ENCODE results near the gene SIX4.
"Not testable (repeated sequence)": the region's sequence is repeated elsewhere in the genome, so short reads cannot be mapped to it uniquely, and the experiment has no call there.

Gene SIX4

DNA sequence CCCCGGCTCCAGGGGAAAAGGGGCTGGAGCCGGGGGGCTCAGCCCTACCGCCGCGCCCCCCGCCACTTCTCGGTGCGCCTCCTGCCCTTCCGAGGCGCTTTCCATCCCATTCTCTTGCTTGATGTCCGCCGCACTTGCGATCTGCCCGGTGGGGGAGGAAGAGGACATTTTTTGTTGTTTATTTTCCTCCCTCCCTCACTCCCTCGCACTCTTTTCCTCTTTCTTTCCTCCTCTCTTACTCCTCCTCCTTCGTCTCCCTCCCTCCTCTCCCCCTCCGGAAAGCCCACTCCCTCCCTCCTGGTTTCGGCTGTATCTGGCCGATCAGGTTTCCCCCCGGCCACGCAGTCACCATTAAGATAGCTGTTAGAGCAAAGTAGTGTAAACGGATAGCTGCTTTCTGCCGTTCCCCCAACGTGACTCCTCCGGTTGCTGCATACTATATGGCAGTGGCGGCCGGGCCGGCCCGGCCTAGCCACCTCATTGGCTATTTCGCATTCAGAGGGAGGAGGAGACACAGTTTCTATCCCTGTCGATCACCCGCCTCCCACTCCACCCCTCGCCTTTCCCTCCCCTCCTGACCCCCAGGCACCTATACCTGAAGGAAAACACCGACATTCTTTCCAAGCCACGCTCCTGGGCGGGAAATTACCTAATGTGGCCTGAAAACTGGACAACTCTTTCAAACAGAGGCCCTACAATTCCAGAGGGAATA lies at the start of gene SIX4:
SIX4 (minus strand) TSS at position 445 of the 712 bp plus-strand sequence; CDS start at position 168, 277 bp downstream.
- no peak for DNase-seq

DNA sequence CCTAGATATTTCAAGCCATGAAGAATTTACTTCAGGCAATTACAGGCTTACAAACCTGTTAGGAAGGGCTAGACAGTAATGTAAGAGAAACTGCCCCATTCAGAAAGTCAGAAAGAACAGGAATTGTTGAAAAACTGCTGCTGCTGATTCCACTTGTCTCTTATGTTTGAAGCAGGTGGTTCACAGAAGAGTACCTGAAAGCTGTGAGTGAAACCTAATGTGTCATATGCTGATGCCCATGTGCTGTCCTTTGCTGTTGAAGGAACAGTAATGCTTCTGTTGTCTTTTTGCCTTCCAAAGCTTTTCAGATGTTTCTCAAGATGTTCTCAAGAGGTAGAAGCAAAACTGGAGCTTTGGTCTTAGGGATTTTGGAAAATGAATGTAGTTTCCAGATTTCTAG lies 49.4 kb upstream of the SIX4 start:
- DNase-seq, result no peak

DNA sequence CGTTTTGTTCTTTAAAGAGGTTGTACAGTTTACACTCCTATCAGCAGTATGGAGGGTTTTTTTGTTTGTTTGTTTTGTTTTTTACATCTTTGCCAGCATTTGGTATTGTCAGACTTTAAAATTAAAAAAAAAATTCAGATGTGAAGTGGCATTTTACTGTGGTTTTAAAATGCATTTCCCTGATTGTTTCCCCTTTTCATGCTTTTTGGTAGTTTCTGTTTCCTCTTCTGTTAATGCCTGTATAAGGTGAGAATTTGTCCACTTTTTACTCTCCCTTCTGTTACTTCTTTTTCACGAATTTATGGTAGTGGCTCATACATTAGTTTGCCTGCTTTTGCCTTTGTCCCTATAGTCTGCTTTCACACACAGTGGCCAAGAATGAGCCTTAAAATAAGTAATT lies 47.0 kb upstream of the SIX4 start:
- DNase-seq, result no peak

DNA sequence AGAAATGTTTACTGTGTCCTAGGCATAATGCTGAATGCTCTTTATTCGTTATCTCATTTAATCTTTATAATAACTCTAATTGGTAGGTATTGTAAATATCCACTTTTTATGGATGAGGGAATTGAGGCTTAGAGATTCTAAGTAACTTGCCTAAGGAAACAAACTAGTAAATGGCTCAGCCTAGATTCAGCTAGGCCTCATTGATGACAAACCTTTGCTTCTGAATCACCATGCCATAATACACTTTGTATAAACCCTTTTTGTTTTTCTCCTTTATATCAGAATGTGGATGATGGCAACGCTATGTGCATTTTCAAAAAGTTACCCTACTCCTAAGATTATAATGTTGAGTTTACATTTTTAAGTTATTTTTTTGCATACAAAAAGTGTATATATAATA lies 44.5 kb upstream of the SIX4 start:
- no peak for DNase-seq

DNA sequence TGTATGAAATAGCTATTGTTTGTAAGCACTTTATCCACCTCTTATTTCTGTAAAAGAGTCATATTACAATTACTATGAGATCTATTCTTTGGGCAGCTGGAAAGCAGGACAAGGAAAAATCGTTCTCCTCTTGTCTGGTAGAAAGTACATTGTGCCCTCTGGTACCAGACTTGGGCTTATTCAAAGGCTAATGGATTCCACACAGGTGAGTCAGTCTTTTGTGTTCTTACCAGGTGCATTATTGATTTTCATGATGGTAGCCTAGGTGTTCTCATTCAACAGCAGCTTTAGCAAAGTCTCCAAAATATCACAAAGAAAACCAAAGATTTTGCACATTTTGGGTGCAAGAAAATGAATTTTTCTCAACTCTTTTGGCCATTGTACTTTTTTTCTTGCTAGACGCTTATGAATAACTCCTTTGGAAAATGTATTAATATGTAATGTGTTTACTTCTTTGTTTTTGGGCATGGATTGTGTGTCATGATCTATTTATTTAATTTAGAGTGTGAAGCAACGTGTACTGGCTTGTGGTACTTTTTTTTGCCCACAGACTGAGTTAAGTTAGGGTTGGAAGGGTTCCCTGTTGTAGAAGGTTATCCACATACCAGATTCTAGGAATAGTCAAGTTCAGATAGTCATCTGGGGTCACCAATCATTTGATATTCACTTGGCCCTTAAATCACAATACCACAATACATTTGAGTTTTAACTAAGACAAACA lies 36.7 kb upstream of the SIX4 start:
- no peak for DNase-seq

DNA sequence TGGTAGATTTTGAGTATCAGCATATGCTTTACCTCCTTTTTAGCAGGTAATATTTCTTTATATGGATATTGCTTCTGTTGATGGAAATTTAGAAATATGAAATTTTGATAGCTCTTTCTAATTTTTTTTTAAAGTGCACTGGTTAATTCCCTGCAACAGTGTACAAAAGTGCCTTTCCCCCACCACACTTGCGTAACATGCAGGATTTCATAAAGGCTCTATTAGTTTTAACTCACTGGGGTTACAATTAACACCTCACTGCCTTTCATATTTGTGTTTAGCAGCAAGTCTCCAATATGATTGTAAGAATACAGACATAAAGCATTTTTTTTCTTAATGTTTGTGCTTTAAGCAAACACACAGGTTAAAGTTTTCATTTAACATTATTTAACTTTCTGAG lies 36.1 kb upstream of the SIX4 start:
- DNase-seq, result peak; percentile 59 to 63

DNA sequence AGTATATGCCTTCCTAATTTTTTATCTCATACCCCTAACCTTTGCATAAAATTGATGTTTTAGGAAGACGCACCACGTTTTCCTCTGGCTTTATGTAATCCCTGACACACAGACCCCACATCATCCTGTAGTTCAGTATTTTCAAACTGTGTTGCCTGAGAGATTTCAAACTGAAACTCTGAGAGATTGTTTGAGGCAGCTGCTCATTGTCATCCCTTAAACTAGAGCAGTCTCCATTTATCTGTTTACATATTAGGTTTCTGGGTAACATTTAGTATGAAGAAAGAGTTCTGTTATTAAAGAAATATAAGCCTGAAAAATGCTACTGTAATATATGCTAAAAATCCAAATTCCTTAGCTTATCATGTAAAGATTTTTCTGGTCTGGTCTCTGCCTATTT lies 34.7 kb upstream of the SIX4 start:
- DNase-seq, result no peak

DNA sequence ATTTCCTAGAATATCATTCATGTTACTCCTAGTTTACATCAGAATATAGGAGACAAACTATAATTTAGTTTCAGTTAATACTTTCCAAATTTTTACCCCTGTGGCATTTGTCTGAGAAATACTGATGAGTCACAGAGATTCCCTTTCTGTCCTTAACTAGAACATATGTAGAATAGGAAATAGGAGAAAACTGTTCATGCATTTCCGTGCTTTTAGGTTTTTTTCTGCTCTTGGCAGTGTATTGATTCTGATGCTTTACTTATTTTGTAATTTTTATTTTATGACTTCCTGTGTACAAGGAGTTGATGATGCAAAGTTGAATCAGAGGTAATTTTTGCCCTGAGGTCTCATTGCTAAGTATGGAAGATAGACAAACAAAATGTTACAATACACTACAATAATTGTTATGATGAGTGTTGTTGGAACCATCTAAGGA lies 33.4 kb upstream of the SIX4 start:
- DNase-seq, result no peak

DNA sequence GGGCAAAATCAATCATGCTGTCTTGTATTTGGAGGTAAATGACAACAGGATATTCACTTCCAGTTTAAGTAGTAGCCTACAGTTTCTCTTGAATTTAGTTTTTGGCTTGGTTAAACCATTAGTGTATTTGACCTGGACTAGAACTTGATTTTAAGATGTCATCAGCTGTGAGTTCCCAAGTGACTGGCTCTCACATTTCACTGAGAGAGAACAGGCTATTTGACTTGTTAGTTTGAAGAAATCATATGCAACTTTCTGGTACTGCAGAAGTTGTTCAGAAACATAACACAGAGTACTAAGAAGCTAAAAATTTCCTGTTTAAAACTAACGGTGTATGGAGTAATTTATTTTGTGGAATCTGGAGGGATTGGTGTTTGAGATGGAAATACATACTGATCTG lies 32.7 kb upstream of the SIX4 start:
- DNase-seq, result no peak

DNA sequence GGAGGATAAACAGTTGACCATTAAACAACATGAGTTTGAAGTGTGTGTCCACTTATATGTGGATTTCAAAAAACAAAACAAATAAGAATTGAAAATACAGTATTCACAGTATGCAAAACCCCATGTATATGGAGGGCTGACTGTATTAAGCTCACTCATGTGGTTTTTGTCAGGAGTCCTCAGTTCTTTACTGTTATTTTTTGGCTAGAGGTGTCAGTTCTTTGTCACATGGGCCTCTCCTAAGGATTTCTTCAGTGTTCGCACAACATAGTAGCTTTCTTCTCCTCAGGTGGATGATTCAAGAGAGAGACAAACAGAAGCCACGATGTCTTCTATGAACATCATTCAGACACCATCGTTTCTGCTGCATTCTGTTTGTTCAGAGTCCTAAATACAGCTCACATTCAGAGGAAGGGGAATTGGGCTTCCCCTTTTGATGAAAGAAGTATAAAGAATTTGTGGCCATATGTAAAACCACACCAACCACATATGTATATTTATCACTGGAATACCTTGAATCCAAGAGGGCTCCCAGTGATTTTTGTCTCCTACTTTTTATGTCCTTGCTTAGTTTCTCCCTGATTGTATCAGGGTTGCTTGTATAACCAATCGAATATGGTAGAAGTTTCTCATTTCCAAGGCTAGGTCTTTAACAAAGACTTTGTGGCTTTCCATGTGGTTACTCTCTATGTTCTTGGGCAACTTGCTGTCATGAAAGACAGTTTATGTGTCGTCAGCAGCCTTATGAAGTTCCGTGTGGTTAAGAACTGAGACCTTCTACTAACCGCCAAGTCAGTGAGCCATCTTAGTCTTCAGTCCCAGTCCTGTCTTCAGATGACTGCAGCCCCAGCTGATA lies 29.3 kb upstream of the SIX4 start:
- peak; percentile 98 to 99 for DNase-seq

DNA sequence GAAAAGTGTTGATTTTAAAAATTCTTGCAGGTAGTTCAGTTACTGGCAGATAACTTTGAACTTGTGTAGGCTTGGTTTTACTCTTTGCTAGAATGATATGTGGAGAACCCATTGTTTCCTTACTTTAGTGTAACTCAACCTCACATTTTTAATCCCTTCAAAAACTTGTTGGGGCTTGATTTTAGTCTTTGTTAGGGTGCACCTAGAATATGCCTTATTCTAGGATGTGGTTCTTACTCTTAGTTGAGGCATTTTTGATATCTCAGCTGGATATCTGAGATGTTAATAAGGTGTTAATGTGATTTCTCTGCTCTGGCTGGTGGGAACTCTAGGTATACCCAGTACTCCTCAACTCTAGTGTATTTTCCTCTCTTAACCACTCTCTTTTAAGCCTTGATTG lies 20.4 kb upstream of the SIX4 start:
- no peak for DNase-seq

DNA sequence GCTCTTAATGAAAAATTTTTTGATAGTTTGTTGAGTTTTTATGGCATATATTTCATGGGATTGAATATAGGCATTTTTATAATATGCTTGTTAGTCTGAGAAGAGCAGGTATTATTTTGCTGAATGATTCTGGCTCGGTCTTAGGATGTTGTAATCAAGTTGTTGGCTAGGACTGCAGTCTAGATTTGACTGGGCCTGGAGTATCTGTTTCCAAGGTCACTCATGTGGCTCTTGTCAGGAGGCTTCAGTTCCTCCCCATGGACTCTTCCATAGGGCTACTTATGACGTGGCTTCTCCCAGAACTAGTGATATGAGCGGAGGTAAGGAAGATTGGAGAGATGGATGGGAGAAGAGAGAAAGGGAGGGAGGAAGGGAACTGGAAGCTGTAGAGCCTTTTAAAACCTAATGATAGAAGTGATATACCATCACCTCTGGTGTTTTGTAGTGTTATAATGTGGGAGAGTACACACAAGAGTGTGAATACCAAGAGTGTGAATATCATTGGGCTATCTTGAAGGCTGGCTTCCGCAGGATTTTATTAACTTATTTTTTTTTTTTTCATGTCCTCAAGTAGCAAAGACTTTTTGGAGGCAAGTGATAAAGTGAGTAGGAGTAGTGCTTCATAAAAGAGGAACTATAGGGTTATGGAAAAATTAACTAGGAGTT lies 14.8 kb upstream of the SIX4 start:
- peak; percentile 8 to 14 for DNase-seq

DNA sequence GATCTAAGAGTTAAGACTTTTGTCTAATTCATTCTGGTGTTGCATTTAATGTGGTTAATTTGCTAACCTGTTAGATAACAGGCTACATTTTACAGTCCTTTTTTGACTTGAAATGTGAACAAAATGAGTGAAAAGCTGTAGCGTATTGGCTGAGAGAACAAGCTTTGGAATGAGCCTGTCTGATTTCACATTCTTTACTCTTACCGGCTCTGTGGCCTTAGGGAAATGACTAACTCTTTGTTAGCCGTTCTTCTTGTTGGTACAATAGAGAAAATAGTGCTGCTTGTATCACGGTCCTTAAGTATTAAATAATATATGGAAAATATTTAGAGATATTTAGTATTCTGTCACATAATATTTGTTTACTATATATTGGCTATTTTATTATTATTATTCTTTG lies 12.3 kb upstream of the SIX4 start:
- peak; percentile 17 to 18 for DNase-seq

DNA sequence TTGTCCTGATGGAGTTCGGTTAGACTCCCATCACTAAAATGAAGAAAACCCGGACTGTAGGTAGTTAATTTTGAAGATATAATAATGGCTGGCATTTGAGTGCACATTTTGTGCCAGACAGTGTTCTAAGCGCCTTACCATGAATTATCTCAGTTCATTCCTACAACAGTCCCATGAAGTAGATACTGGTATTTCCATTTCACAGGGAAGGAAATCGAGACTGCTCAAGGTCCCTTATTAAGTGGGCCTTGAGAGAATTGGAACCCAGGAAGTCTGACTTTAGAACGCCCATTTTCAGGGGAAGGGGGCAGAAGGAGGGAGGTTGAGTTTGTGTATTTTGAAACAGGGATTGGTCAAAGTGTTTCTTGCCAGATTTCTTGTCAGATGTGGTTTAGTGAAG lies 11.3 kb upstream of the SIX4 start:
- DNase-seq, result no peak

DNA sequence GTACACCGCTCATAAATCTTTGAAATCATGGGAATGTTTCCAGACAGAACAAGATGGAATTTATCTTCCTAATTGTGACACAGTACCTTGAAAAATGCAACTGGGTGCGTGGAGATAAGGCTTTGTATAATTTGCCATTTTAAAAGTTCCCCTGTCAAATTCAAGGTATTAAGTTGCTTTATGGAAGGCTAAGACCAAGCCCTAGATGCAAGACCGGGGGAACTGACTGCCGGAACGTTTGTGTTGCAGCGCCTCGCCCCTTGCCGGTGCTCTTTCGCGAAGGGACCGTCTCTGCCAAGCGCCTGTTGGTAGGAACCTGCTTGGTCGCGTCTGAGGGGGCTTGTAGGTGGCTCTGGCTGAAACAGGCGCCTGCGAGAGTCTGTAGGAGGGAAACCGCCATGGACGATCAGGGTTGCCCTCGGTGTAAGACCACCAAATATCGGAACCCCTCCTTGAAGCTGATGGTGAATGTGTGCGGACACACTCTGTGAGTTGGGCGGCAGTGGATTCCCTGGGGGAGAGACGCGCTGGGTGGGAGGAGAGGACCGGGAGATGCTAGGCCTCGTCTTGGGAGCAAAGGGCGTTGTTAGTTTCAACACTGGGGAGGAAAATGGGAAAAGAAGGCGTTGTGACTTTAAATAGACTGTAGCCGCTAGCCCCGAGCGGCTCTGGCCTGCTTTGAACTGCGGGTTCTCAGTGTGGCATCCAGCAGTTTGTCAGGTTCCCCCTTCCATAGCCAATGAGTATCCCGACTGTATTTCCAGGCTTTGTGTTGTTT lies 10.5 kb upstream of the SIX4 start, which contains the start of gene MNAT1:
MNAT1 (plus strand) TSS at position 297 of the 778 bp plus-strand sequence; CDS start at position 399, 102 bp downstream.
- peak; percentile 69 to 84 for DNase-seq

DNA sequence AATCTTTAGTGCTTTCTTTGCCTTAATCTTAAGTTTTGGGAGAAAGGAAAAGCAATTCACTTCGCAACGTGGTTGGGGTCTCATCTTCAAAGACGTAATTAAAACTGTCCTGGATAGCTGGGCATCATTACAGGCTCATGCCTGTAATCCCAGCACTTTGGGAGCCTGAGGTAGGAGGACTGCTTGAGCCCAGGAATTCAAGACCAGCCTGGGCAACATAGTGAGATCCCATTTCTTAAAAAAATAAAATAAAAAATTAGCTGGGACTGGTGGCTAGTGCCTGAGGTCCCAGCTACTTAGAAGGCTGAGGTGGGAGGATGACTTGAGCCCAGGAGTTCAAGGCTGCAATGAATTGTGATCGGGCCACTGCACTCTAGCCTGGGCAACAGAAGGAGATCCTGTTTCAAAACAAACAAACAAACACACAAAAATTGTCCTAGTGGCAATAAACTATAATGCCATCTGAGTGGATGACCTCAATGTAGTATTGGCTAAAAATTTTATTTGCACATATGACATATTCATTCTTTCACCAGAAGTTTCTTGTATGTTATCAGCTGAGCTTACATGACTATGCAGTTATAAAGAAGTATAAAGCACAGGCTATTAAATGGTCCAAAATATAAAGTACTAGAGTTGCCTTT lies 8.8 kb upstream of the SIX4 start:
- no peak for DNase-seq

DNA sequence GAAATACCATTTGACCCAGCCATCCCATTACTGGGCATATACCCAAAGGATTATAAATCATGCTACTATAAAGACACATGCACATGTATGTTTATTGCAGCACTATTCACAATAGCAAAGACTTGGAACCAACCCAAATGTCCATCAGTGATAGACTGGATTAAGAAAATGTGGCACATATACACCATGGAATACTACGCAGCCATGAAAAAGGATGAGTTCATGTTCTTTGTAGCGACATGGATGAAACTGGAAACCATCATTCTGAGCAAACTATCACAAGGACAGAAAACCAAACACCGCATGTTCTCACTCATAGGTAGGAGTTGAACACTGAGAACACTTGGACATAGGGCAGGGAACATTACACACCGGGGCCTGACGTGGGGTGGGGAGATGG lies 7.1 kb upstream of the SIX4 start:
- not testable (repeated sequence) for DNase-seq

DNA sequence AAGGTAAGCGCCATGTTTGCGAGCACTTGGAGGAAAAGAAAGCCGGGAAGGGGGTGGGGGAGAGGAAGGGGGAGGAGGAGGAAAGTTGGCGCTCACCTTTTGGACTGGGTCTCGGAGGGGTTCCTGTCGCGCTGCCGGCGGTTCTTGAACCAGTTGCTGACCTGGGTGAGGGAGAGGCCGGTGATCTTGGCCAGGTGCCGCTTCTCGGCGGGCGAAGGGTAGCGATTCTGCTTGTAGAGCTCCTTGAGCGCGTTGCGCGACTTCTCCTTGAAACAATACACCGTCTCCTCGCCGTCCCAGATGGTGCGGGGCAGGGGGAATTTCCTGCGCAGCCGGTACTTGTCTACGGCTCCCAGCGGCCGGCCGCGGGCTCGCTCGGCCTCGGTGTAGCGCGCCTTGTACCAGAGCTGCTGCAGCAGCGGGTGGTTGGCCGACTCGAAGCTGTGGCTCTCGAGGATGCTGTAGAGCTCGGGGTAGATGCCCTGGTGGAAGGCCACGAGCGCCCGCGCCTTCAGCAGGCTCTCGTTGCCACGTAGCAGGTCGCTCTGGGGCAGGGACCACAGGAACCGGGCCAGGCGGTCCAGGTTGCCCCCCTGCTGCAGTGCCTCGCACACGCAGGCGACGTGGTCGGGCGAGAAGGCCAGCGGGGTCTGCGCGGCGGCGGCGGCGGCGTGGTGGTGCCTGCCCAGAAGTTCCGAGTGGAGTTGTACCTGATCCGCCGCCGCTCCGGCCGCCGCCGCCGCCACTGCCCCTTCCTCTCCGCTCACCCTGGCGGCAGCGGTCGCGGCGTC lies 840 bp downstream of the SIX4 start:
- DNase-seq, result no peak

DNA sequence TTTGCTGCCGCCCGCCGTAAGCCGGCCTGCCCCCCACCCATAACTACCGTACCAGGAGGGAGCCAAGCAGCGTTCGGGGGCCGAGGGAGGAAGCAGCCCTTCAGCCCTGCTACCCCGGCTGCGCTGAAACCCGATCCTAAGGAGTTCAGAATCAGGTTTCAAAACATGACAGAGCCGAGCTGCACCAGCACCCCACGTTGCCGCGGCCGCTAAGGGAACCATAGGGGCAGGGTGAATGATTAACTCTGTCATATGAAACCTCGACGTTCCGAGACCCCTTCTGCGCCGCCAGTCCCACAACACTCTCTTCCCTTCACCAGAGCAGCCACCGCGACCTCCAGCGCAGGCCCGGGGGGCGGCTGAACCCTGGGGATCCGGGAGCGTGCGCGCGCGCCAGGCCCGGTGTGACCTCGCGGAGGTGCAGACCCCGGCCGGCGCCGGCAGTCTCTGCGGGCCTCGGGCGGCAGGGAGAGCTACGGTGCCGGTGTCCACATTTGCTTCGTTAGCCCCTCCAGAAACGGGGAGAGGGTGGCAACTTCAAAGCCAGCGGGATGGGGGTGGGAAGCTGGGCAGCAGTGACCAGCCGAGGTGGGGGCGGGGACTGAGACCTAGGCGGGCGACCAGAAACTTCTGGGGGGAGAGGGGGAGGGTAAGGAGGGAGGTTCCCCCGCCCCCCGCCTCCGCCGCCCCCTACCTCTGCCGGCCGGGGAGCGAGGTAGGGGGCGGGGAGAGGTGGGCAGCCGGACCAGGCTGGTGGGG lies 1.6 kb downstream of the SIX4 start:
- no peak for DNase-seq

DNA sequence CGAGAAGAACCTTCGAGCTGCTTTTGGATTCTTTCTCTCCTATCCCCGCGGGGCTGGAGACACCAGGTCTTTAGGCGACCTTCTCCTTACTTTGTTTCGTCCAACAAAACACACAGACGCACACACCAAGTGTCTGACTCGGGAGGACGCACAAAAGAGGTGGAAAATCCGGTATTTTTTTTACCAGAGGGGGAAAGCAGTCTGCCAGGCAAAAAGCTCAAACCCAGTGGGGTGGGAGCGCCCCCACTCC lies 2.1 kb downstream of the SIX4 start:
- DNase-seq, result no peak
